Measurements from ENCODE around the gene MTHFD2L.

DNA sequence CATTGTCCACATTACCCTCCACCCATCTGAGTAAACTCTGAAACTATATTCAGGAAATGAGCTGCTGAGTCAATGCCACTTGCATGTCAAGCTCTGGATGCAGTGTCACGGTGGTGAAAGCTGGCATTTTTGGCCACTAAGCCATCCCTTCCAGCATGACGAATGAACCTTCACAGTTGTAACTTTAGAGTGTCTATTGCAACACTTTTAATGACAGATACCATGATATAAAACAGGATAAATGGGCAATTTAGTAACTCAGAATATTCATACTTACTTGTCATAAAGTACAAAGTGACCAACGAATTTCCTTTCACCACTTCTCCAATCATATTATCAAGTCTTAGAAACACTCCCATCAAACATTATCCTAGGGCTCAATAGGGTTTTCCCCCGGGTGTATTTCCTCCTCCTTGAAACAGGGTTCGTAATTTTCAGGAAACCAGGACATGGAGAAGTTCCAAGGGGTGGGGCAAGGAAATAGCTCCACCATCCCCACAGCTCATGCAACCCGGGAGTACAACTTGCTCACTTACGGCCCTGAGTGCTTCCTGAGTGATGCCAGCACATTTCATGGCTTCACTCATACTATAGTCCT is 73.1 kb downstream of the MTHFD2L start:
- TF ChIP-seq POLR2A (IDR thresholded peaks at IDR 0.05; ENCODE audit: low read depth, low read length), result no peak
- TF ChIP-seq TAF1 (IDR thresholded peaks at IDR 0.05; ENCODE audit: low read depth, low read length), result no peak
- no peak for TF ChIP-seq POLR2AphosphoS5 (IDR thresholded peaks at IDR 0.05; ENCODE audit: low read depth, low read length)
- TF ChIP-seq PAX5 (IDR thresholded peaks at IDR 0.05; ENCODE audit: insufficient read depth, low read length, severe bottlenecking), result no peak
- no peak for TF ChIP-seq POU2F2 (IDR thresholded peaks at IDR 0.05; ENCODE audit: low read depth, low read length)
- TF ChIP-seq SPI1 (IDR thresholded peaks at IDR 0.05; ENCODE audit: low read depth, low read length), result no peak

All from GM12891 (cell line).